G401 (cell line): ENCODE data around the gene MT3. TPM values are rescaled to one million over a fixed set of nuclear protein-coding genes. Genes with fewer than 3 reads are reported as not detected.
"Not testable (repeated sequence)": the region's sequence is repeated elsewhere in the genome, so short reads cannot be mapped to it uniquely, and the experiment has no call there.

Experiments used
- DNase-seq: peaks from one replicate; pipeline ENCODE4 v3.0.0-alpha.2; 2015; ENCODE audit warnings: low spot score
- in situ Hi-C: cut with HindIII; loops from 2 replicates; pipeline ENCODE4 v1.10.0; 2016; ENCODE audit warnings: low sequenced_read_pairs, mixed read lengths
- total RNA-seq: library from RNA; depleted of rRNA; stranded (reverse); fragments of >200 nt; shearing (Covaris generic); gene quantifications from 2 replicates; pipeline ENCODE4 v1.2.3, GENCODE V29; 2014

MT3 gene
- total RNA-seq, 1 experiment from 2014 or later, result not detected

DNA sequence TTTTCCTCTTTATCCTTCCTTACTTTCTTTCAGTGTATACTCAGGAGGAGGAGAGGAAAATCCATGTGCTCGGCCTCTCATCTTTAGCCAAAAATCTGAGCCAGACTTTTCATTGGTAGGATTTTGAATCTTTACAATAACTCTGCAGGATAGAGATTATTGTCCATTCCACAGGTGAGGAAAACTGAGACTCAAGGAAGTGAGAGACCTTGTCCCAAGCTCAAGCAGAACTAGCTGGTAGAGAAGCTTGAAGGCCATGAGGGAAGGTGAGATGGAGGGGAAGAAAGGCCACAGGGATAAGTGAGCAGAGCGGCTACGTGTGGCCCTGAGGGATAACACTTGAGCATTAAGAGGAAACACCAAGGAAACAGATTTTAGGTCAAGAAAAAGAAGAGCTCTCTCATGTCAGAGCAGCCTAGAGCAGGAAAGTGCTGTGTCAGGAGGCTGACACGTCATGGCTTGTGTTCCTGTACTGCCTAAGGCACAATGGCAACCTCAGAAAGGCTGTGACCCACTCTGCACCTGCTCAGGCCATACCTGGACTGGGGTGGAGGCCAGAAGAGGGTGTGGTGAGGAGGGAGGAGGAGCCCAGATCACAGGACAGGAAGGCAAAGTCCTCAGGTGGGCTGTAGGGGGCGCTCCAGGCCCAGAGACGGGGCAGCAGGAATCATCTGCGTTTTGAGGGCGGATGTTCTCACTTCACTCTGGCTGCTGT, 12.6 kb upstream of the MT3 start:
- in situ Hi-C loops, result no loop called here
- DNase-seq, result peak; percentile 28

DNA sequence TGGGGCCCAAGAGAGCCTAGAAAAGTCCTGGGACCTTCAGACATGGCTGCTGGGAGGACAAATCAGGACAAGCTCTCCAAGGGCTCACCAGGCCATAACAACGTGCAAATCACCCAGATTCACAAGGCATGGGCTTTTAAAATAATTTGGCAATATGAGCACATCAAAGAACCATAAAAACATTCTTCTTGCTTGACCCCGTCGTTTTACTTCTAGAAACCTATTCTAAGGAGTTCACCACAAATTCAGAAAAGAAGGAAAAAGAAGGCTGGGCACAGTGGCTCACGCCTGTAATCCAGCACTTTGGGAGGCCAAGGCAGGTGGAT, 12.1 kb upstream of the MT3 start:
- no peak for DNase-seq
- in situ Hi-C loops, result no loop called here

DNA sequence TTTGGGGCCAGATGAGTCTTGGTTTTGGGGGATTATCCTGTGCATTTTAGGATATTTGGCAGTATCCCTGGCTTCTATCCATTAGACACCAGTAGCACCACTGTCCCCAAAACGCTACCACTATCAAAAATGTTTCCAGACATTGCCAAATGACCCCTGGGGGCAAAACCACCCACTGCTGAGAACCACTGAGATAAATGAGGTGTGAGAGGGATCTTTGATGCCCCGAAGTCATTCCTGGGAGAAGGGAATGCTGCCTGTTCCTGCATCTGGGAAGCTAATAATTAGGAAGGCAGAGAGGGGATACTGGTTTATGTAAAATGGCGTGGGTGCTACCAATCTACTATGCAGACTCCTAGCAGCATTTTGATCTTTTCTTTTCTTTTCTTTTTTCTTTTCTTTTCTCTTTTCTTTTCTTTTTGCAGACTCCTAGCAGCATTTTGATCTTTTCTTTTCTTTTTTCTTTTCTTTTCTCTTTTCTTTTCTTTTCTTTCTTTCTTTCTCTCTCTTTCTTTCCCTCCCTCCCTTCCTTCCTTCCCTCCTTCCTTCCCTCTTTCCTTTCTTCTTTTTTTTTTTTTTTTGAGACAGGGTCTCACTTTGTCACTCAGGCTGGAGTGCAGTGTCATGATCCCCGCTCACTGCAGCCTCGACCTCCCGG, 8.8 kb upstream of the MT3 start:
- no peak for DNase-seq
- in situ Hi-C loops, result no loop called here

GRCh38 chr16:56582911-56583310, 6.4 kb upstream of the MT3 start:
- DNase-seq, in situ Hi-C loops: not testable (repeated sequence)

DNA sequence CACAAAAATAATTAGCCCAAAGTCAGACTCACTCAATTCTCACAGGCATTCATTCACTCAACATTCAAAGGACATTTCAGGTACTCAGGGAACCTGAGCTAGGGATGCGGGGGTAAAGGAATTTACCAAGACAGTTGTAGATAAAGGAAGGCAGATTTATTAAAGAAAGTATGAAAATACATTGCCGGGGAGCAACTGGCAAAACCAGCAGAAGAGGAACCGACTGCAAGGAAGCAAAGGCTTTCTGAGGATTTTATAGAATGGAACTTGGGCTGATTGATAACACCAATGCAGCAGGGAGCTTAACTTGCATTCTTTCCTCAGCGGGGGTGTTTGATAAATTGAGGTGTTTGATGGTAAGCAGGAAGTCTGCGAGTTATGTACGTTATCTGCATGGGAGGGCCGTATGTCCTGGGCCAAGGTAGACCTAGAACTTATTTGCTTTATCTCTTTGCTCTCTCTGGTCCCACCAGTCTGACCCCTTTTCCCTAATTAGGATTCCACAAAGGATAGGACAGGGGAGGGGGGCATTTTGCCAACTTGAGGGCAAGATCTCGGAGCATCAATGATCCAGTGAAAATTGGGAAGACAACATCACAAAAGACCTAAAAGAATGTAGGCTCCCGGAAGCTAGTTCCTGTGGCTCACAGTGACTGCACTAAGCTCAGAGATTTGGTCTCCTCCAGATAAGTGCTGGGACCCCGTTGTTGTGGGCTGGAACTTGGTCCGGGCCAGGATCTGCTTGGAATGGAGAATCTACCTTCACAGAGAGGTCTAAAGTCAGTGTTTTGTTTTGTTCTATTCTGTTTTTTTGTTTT, 5.8 kb upstream of the MT3 start:
- in situ Hi-C loops, result no loop called here
- DNase-seq, result no peak

DNA sequence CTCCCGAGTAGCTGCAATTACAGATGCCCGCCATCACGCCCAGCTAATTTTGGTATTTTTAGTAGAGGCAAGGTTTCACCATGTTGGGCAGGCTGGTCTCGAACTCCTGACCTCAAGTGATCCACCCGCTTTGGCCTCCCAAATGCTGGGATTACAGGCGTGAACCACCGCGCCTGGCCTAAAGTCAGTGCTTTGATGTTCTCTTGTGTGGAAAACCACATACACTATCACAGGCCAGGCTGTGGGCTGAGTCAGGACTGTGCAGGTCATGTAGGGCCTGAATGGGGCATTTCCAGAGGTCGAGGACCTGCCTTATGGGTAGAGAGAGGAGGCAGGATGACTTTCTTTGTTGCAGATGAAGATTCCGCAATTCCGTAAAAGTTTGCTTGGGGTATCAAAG, 5.1 kb upstream of the MT3 start:
- DNase-seq, result no peak

DNA sequence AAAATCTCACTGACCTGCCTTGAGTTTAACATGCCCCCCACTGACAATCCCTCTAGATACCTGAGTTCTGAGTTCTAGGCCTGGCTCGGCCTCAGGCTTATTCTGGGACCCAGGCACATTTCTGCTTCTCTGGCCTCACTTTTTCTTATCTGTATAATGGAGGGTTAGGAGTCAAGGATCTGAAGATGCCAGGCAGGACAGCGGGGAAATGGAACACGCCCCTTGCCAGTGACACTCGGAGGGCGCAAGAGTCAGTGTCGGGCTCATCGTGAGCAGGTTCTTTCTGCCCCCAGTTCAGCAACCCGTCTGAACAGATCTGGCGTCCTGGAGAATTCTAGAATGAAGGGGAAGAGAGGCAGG, 567 bp upstream of the MT3 start:
- in situ Hi-C loops, result no loop called here

More for the DNA sequence above, 5.1 kb upstream of the MT3 start:
- in situ Hi-C loops, result no loop called here

DNA sequence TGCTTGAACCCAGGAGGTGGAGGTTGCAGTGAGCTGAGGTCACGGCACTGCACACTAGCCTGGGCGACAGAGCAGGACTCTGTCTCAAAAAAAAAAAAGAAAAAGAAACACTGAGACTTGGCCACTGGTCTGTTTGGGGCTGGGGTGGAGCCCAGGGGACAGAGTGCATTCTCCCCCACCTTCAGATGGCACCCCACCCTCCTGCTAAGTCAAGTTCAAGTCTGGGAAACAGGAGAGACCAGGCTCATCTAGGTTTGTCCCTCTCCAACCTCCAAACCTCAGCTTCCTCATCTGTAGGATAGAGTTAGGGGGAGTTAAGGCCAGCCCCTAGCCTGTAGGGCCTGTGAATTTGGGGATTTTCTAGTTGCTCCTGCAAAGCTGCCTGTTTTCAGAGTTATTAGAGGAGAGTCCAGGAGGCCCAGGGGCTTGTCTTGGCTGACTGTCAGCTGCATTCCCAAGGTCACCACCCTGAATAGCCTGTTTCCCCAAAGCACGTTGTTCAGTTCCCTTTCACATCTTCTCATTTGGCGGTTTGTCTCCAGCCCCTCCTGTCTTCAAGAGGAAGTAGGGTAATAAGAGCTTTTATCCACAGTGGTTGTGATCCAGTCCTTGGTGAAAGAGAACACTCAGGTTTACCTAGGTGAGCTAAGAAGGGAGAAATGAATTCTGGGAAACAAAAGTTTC, 2.2 kb downstream of the MT3 start:
- in situ Hi-C loops, result no loop called here

More for the DNA sequence above, 567 bp upstream of the MT3 start:
- no peak for DNase-seq

DNA sequence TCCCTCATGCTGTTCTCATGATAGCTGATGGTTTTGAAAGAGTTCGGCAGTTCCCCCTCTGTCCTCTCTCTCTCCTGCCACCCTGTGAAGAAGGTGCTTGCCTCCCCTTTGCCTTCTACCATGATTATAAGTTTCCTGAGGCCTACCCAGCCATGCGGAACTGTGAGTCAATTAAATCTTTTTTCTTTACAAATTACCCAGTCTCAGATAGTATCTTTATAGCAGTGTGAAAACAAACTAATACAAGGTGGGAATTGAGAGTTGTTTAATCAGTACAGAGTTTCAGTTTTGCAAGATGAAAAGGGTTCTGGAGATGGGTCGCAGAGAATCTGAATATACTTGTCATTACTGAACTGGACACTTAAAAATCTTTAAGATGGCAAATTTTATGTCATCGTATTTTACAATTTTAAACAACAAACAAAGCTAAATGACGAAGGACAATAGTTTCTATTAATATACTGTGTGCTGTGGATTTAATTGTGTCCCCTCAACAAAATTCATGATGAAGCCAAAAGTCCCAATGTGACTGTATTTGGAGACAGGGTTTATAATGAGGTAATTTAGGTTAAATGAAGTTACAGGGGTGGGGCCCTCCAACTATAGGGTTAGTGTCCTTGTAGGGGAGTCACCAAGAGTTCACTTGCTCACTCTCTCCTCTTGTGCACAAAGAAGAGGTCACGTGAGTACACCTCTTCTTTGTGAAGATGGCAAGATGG, 4.4 kb downstream of the MT3 start:
- in situ Hi-C loops, result no loop called here
- DNase-seq, result no peak

More for the DNA sequence above, 2.2 kb downstream of the MT3 start:
- DNase-seq, result no peak

- no peak for DNase-seq
- in situ Hi-C loops, result no loop called here
Observed at GRCh38 chr16:56594292-56594619, 4.9 kb downstream of the MT3 start.

GRCh38 chr16:56600398-56600999, 11.2 kb downstream of the MT3 start:
- DNase-seq, result peak; percentile 89
- in situ Hi-C loops, result no loop called here

GRCh38 chr16:56601325-56601724, 12.0 kb downstream of the MT3 start:
- DNase-seq, result peak; percentile 65
- in situ Hi-C loops, result no loop called here

DNA sequence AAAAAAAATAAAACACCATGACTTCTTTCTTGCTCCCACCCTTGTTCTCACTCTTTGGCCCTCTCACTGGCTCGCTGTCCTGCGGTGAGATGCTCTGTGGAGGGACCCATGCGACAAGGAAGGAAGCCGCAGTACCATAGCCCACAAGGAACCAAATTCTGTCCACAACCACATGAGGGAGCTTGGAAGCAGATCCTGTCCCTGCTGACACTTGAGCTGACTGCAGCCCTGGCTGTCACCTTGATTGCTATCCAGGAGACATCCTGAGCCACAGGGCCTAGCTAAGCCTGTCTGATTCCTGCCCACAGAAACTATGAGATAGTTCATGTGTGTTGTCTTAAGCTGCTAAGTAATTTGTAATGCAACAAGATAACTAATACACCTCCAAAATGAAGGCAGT, 14.3 kb downstream of the MT3 start:
- peak; percentile 66 for DNase-seq
- in situ Hi-C loops, result no loop called here

DNA sequence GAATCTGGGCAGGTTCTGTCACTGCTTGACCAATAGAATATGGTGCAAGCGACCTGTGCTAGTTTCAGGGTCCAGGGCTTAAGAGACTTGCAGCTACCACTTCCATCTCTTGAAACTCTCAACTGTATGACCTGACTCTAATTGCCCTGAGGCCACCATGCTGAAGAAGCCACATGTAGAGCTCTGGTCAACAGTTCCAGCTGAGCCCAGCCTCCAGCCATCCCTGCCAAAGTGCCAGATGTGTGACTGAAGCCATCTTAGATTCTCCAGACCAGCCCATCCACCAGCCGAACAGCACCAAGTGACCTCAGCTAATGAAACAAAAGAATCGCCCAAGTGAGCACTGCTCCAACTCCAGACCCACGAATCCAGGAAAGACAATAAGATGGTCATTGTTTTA, 15.6 kb downstream of the MT3 start:
- no peak for DNase-seq
- in situ Hi-C loops, result no loop called here

GRCh38 chr16:56605475-56605874, 16.1 kb downstream of the MT3 start:
- in situ Hi-C loops, result no loop called here

DNA sequence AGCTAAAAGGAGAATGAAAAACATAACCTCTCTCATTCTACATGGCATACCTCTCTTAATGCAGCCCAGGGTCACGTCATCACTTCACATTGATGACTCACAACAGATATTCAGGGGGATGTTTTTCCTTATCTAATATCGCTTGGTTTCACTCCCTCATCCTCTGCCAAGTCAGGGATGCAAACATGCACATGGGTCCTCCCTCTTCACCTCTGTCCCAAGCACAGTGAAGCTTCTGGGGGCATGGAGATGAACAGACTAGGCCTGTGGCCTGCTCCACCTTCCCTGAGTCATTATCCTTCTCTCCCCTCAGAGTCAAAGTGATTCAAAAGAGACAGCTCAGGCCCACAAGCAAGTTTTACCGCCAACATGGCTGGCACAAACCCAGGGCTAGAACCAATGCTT, 16.7 kb downstream of the MT3 start:
- in situ Hi-C loops, result no loop called here

More at GRCh38 chr16:56605475-56605874, 16.1 kb downstream of the MT3 start:
- DNase-seq, result no peak

DNA sequence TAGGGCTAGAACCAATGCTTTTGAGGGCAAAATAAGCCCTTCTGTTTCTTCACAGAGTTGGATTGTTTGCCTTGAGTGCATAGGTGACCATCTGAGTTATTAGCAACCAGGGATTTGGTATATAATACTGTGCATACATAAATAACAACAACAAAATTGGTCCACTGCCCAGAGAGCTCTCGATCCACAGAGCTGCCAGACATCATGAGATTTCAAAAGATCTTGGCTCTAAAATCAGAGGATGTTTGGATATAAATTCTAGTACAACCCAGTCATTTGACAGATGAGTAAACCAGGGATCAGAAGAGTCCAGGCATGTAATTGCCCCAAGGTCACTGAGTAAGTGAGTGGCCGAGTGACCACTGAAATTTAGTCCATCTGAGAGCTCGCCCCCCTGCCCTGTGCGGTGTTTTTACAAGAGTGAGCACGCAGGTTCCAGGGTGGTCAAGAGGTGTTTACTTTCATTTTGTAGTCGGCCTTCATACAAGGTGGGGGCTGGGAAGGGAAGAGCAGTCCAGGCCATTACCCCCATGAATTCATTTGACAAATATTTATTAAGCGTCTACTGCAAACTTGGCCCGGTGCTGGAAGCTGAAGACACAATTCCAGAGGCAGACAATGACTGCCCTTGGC, 17.3 kb downstream of the MT3 start:
- DNase-seq, result no peak
- in situ Hi-C loops, result no loop called here

More for the DNA sequence above, 16.7 kb downstream of the MT3 start:
- no peak for DNase-seq

- no peak for DNase-seq
- in situ Hi-C loops, result no loop called here
Observed at GRCh38 chr16:56607109-56607618, 17.8 kb downstream of the MT3 start.
